GM12878 (cell line): ENCODE results near the gene UGT2A1. TPM values are rescaled to one million over a fixed set of nuclear protein-coding genes. Genes with fewer than 3 reads are reported as not detected.

Experiments
- ATAC-seq: fragments of 200-7000 bp; cut with Tn5 transposase; 3 replicates; pipeline ENCODE4 v1.9.1; 2020; ENCODE audit warnings: mild to moderate bottlenecking, moderate library complexity
- BruUV-seq: library from RNA; stranded (reverse); fragments of 400-500 nt; replicated peaks from 2 replicates; lab custom pipeline; 2021; lab: Mats Ljungman, UMichigan
- CTCF ChIA-PET: fragments of 300-600 bp; sonication (Branson Sonifier 250); formaldehyde crosslinking; extraction: SDS; loops from one replicate; lab custom pipeline; 2021; ENCODE audit warnings: inconsistent platforms; lab: Yijun Ruan, JAX
- POLR2A ChIA-PET: fragments of 350-600 bp; formaldehyde crosslinking; extraction: SDS; loops from one replicate; lab custom pipeline; 2021; ENCODE audit warnings: inconsistent platforms; lab: Charles Lee
- RAD21 ChIA-PET: fragments of 300-600 bp; sonication (Branson Sonifier 250); formaldehyde crosslinking; loops from one replicate; lab custom pipeline; 2023; ENCODE audit warnings: antibody characterized with exemption; ENCODE audit not compliant: unreplicated experiment; lab: Charles Lee
- SMC1A ChIA-PET: fragments of 300-600 bp; sonication (Branson Sonifier 250); formaldehyde crosslinking; loops from one replicate; lab custom pipeline; 2023; ENCODE audit not compliant: unreplicated experiment, uncharacterized antibody; lab: Charles Lee
- DNase-seq: peaks from one replicate; pipeline ENCODE4 v3.0.0-alpha.2; 2011; ENCODE audit warnings: low read depth, low spot score
- FAIRE-seq: peaks from 3 replicates; lab custom pipeline; 2011; peaks lifted over from hg19 to GRCh38; lab: Jason Lieb, UNC
- H2AFZ ChIP-seq: 2 replicates; pipeline ENCODE4 v1.6.0; 2011; ENCODE audit warnings: low read depth, low read length, control low read depth; ENCODE audit not compliant: control insufficient read depth
- H3K27ac ChIP-seq: 2 replicates; pipeline ENCODE4 v1.5.1; 2011; ENCODE audit warnings: control low read depth; ENCODE audit not compliant: control insufficient read depth, insufficient read depth
- H3K27me3 ChIP-seq, 2 experiments: replicated peaks in 1 of 2; 2 replicates each; pipeline versions ENCODE4 v1.6.0 to v1.6.1; 2011; ENCODE audit warnings: low read length in 1 of 2; ENCODE audit not compliant: control insufficient read depth in 2 of 2, insufficient read depth in 2 of 2
- H3K36me3 ChIP-seq, 2 experiments: 2 replicates each; pipeline ENCODE4 v1.5.1; 2011; ENCODE audit warnings: low read length in 1 of 2; ENCODE audit not compliant: control insufficient read depth in 2 of 2, insufficient read depth in 2 of 2
- H3K4me1 ChIP-seq: 2 replicates; pipeline ENCODE4 v1.6.1; 2011; ENCODE audit warnings: mild to moderate bottlenecking, low read length, moderate library complexity, mixed read lengths; ENCODE audit not compliant: control insufficient read depth, insufficient read depth
- H3K4me2 ChIP-seq: 2 replicates; pipeline ENCODE4 v1.6.0; 2011; ENCODE audit warnings: control low read depth; ENCODE audit not compliant: control insufficient read depth, insufficient read depth
- H3K4me3 ChIP-seq: fragments of 200-600 bp; sonication (generic); 2 replicates; pipeline ENCODE4 v1.5.1; 2016
- H3K79me2 ChIP-seq: 2 replicates; pipeline ENCODE4 v1.6.0; 2011; ENCODE audit warnings: low read length; ENCODE audit not compliant: control insufficient read depth, insufficient read depth
- H3K9ac ChIP-seq: 2 replicates; pipeline ENCODE4 v1.8.0; 2011; ENCODE audit warnings: low read length, control low read depth, mixed read lengths; ENCODE audit not compliant: control insufficient read depth, insufficient read depth
- H3K9me3 ChIP-seq: replicated peaks from 3 replicates; pipeline ENCODE4 v1.5.1; 2011; ENCODE audit warnings: mild to moderate bottlenecking, low read length; ENCODE audit not compliant: control insufficient read depth, insufficient read depth
- H4K20me1 ChIP-seq: 2 replicates; pipeline ENCODE4 v1.6.0; 2011; ENCODE audit not compliant: control insufficient read depth, insufficient read depth
- CHD1 ChIP-seq: IDR thresholded peaks from 2 replicates; pipeline ENCODE4 v1.6.1; 2012; ENCODE audit warnings: low read depth, low read length, improper control_type of control experiment
- CHD4 ChIP-seq: fragments of 200-600 bp; sonication (generic); IDR thresholded peaks from 2 replicates; pipeline ENCODE4 v1.6.1; 2016; ENCODE audit warnings: mild to moderate bottlenecking
- ETV6 ChIP-seq, 2 experiments: fragments of 450-650 bp in 1 of 2; IDR thresholded peaks in 1 of 2; conservative IDR thresholded peaks in 1 of 2; 2 replicates each; pipeline ENCODE4 v1.6.1; 2014; ENCODE audit warnings: antibody characterized with exemption in 1 of 2, borderline replicate concordance in 1 of 2, low read depth in 1 of 2, mild to moderate bottlenecking in 1 of 2, moderate library complexity in 1 of 2
- GABPA ChIP-seq: IDR thresholded peaks from 2 replicates; pipeline ENCODE4 v1.6.1; 2014; ENCODE audit warnings: antibody characterized with exemption, low read depth, mild to moderate bottlenecking, inconsistent platforms
- NFXL1 ChIP-seq: fragments of 450-650 bp; IDR thresholded peaks from 2 replicates; pipeline ENCODE4 v1.6.1; 2017; ENCODE audit warnings: antibody characterized with exemption, mild to moderate bottlenecking, borderline replicate concordance
- SIN3A ChIP-seq: IDR thresholded peaks from 2 replicates; pipeline ENCODE4 v1.6.1; 2012; ENCODE audit warnings: low read depth, low read length, improper control_type of control experiment
- WGBS: methylation state at CpG from one replicate; pipeline ENCODE4 v1.1.6; 2016; ENCODE audit warnings: low lambda C conversion rate; ENCODE audit not compliant: insufficient replicate concordance, insufficient coverage; ENCODE audit errors: missing lambda C conversion rate; 5-methylcytosine and 5-hydroxymethylcytosine counted together
- in situ Hi-C: fragments of 300-500 bp; cut with MboI; formaldehyde crosslinking; loops from 9 replicates; pipeline ENCODE4 v1.14.3; 2018; ENCODE audit warnings: mixed read lengths
- intact Hi-C: fragments of 100-400 bp; cut with micrococcal nuclease; formaldehyde crosslinking; loops from one replicate; pipeline ENCODE4 v1.14.2; 2022; ENCODE audit not compliant: unreplicated experiment
- polyA plus RNA-seq, 11 experiments: library from polyadenylated mRNA; depleted of rRNA in 4 of 11; unstranded in 6 of 11; stranded (reverse) in 5 of 11; fragments of >200 nt; fragmentation: Nextera tagmentation in 4 of 11; fragmentation: Illumina TruSeq in 1 of 11; extraction: Ambion mirVana in 4 of 11; extraction: Trizol in 1 of 11; gene quantifications; 1 replicate in 1 of 11; 2 replicates in 10 of 11; pipeline versions ENCODE4 v1.2.1 to v1.2.3, GENCODE V29; 2011 to 2016; ENCODE audit warnings: inconsistent platforms in 2 of 11, missing spikeins in 2 of 11, low read depth in 1 of 11
- total RNA-seq, 4 experiments: library from RNA; depleted of rRNA in 3 of 4; stranded (reverse); fragments of >200 nt in 3 of 4; fragmentation: Illumina TruSeq in 1 of 4; extraction: Trizol in 1 of 4; gene quantifications; 2 replicates each; pipeline versions ENCODE4 v1.2.1 to v1.2.3, GENCODE V29; 2013 to 2021
- TF ChIP-seq, protein P1 (sequence below): fragments of 450-650 bp; IDR thresholded peaks from 2 replicates; pipeline ENCODE4 v1.6.1; 2016; ENCODE audit warnings: mild to moderate bottlenecking
- TF ChIP-seq, protein P2 (sequence below): fragments of 450-650 bp; IDR thresholded peaks from 2 replicates; pipeline ENCODE4 v1.6.1; 2017; ENCODE audit warnings: borderline replicate concordance
- TF ChIP-seq, protein P3 (sequence below): fragments of 450-650 bp; IDR thresholded peaks from 2 replicates; pipeline ENCODE4 v1.6.1; 2017; ENCODE audit warnings: mild to moderate bottlenecking, moderate library complexity
- TF ChIP-seq, protein P4 (sequence below), 3 experiments: IDR thresholded peaks in 2 of 3; conservative IDR thresholded peaks in 1 of 3; 2 replicates each; pipeline ENCODE4 v1.5.1; 2011; ENCODE audit warnings: low read depth in 3 of 3, low read length in 3 of 3, mild to moderate bottlenecking in 3 of 3, control low read depth in 2 of 3, moderate library complexity in 2 of 3, inconsistent platforms in 1 of 3, mixed read lengths in 1 of 3; ENCODE audit not compliant: control insufficient read depth in 2 of 3, insufficient read depth in 1 of 3; ENCODE audit errors: extremely low read depth in 1 of 3

The UGT2A1 gene
- total and polyA plus RNA-seq, 10 of the 15 experiments (the other 5 are each of a cell fraction or from before 2014, with no cell fraction given): 0.04 to 0.50 (median 0.08) TPM; not detected in 5

DNA sequence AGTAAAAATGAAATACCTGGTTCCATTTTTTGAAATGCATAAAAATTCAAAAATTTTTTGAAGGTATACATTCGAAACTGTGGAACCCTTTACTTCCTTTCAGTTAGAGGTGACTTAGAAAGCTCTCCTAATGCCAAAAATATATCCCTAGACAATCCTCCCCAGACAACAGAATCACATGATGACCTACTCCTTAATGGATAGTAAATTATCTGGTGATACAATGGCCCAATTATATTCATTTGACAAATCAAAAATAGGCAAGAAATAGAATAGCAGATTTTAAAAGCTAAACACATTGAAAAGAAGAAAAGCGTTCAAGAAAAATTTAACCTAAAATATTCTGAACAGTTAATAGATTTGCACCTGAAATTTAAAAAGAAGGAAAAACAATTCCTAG, 10.1 kb downstream of the UGT2A1 start:
- BruUV-seq: no TSS peak
- H2AFZ ChIP-seq: no peak overlapping the region
- no peak overlapping the region for H3K4me2 ChIP-seq
- FAIRE-seq (no peak), DNase-seq (no peak), ATAC-seq (no peak)
- H3K9ac ChIP-seq: no peak overlapping the region
- H3K4me1 ChIP-seq: no peaks in the 10 kb centered on the region
- intact Hi-C loops: no loop called here
- ChIA-PET POLR2A (no interaction called here), RAD21 (no interaction called here), CTCF (no interaction called here), SMC1A (interaction anchor here (0.6 kb wide), 1 partner anchor 226 kb away, joined by 4 read pairs; no protein-coding TSS in a partner anchor)
- WGBS: 43% methylated on average over 2 of the region's 2 CpGs
- no peaks in the 10 kb centered on the region for H3K9me3 ChIP-seq
- no peaks in the 10 kb centered on the region for H3K36me3 ChIP-seq
- no peaks in the 10 kb centered on the region for H3K79me2 ChIP-seq
- TF ChIP-seq CHD4: no peak
- TF ChIP-seq NFXL1: no peak
- no peak for TF ChIP-seq GABPA
- TF ChIP-seq SIN3A: no peak
- TF ChIP-seq, protein P1, sequence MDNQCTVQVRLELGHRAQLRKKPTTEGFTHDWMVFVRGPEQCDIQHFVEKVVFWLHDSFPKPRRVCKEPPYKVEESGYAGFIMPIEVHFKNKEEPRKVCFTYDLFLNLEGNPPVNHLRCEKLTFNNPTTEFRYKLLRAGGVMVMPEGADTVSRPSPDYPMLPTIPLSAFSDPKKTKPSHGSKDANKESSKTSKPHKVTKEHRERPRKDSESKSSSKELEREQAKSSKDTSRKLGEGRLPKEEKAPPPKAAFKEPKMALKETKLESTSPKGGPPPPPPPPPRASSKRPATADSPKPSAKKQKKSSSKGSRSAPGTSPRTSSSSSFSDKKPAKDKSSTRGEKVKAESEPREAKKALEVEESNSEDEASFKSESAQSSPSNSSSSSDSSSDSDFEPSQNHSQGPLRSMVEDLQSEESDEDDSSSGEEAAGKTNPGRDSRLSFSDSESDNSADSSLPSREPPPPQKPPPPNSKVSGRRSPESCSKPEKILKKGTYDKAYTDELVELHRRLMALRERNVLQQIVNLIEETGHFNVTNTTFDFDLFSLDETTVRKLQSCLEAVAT: no peak
- TF ChIP-seq, protein P2, sequence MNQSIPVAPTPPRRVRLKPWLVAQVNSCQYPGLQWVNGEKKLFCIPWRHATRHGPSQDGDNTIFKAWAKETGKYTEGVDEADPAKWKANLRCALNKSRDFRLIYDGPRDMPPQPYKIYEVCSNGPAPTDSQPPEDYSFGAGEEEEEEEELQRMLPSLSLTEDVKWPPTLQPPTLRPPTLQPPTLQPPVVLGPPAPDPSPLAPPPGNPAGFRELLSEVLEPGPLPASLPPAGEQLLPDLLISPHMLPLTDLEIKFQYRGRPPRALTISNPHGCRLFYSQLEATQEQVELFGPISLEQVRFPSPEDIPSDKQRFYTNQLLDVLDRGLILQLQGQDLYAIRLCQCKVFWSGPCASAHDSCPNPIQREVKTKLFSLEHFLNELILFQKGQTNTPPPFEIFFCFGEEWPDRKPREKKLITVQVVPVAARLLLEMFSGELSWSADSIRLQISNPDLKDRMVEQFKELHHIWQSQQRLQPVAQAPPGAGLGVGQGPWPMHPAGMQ: no peak
- TF ChIP-seq ETV6 (conservative IDR thresholded peaks at IDR 0.05 in 1 of 2, IDR thresholded peaks at IDR 0.05 in 1 of 2; ENCODE audit: borderline replicate concordance in 1 of 2, low read depth in 1 of 2): no peak
- TF ChIP-seq, protein P3, sequence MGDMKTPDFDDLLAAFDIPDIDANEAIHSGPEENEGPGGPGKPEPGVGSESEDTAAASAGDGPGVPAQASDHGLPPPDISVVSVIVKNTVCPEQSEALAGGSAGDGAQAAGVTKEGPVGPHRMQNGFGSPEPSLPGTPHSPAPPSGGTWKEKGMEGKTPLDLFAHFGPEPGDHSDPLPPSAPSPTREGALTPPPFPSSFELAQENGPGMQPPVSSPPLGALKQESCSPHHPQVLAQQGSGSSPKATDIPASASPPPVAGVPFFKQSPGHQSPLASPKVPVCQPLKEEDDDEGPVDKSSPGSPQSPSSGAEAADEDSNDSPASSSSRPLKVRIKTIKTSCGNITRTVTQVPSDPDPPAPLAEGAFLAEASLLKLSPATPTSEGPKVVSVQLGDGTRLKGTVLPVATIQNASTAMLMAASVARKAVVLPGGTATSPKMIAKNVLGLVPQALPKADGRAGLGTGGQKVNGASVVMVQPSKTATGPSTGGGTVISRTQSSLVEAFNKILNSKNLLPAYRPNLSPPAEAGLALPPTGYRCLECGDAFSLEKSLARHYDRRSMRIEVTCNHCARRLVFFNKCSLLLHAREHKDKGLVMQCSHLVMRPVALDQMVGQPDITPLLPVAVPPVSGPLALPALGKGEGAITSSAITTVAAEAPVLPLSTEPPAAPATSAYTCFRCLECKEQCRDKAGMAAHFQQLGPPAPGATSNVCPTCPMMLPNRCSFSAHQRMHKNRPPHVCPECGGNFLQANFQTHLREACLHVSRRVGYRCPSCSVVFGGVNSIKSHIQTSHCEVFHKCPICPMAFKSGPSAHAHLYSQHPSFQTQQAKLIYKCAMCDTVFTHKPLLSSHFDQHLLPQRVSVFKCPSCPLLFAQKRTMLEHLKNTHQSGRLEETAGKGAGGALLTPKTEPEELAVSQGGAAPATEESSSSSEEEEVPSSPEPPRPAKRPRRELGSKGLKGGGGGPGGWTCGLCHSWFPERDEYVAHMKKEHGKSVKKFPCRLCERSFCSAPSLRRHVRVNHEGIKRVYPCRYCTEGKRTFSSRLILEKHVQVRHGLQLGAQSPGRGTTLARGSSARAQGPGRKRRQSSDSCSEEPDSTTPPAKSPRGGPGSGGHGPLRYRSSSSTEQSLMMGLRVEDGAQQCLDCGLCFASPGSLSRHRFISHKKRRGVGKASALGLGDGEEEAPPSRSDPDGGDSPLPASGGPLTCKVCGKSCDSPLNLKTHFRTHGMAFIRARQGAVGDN: no peak
- TF ChIP-seq, protein P4, sequence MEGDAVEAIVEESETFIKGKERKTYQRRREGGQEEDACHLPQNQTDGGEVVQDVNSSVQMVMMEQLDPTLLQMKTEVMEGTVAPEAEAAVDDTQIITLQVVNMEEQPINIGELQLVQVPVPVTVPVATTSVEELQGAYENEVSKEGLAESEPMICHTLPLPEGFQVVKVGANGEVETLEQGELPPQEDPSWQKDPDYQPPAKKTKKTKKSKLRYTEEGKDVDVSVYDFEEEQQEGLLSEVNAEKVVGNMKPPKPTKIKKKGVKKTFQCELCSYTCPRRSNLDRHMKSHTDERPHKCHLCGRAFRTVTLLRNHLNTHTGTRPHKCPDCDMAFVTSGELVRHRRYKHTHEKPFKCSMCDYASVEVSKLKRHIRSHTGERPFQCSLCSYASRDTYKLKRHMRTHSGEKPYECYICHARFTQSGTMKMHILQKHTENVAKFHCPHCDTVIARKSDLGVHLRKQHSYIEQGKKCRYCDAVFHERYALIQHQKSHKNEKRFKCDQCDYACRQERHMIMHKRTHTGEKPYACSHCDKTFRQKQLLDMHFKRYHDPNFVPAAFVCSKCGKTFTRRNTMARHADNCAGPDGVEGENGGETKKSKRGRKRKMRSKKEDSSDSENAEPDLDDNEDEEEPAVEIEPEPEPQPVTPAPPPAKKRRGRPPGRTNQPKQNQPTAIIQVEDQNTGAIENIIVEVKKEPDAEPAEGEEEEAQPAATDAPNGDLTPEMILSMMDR (IDR thresholded peaks at IDR 0.05 in 2 of 3, conservative IDR thresholded peaks at IDR 0.05 in 1 of 3; ENCODE audit: control insufficient read depth in 2 of 3, extremely low read depth in 1 of 3, insufficient read depth in 1 of 3, low read depth in 3 of 3, low read length in 3 of 3): no peak
- TF ChIP-seq CHD1: no peak
- in situ Hi-C loops: no loop called here
- H3K27me3 ChIP-seq: no peaks in the 10 kb centered on the region
- no peak overlapping the region for H3K27ac ChIP-seq
- no peaks in the 10 kb centered on the region for H4K20me1 ChIP-seq
- H3K4me3 ChIP-seq: no peak overlapping the region
